Thyroid gland (tissue), 4 donors: ENCODE data around the gene ARHGAP8. TPM values are rescaled to one million over a fixed set of nuclear protein-coding genes. Genes with fewer than 3 reads are reported as not detected.
"Not testable (repeated sequence)": the region's sequence is repeated elsewhere in the genome, so short reads cannot be mapped to it uniquely, and the experiment has no call there.

Experiments used
- DNase-seq, 2 donors: peaks; one replicate each; pipeline ENCODE4 v3.0.0-alpha.2; 2019
- H3K27ac ChIP-seq, 3 donors: fragments of 200-600 bp; sonication (generic); 1 replicate in 2 of 3; 2 replicates in 1 of 3; pipeline ENCODE4 v1.5.1; 2016 to 2019; ENCODE audit warnings: mild to moderate bottlenecking in 1 of 3, moderate library complexity in 1 of 3
- H3K27me3 ChIP-seq: fragments of 200-600 bp; sonication (generic); one replicate; pipeline ENCODE4 v1.5.1; 2019
- H3K36me3 ChIP-seq, 2 donors: fragments of 200-600 bp; sonication (generic); one replicate each; pipeline ENCODE4 v1.5.1; 2016 to 2019
- H3K4me1 ChIP-seq, 2 donors: fragments of 200-600 bp; sonication (generic); one replicate each; pipeline ENCODE4 v1.5.1; 2017 to 2019
- H3K4me3 ChIP-seq, 3 donors: fragments of 200-600 bp; sonication (generic); replicated peaks in 1 of 3; 1 replicate in 2 of 3; 2 replicates in 1 of 3; pipeline ENCODE4 v1.5.1; 2016; ENCODE audit warnings: mild to moderate bottlenecking in 1 of 3
- H3K9me3 ChIP-seq: fragments of 200-600 bp; sonication (generic); one replicate; pipeline ENCODE4 v1.5.1; 2017
- POLR2A ChIP-seq, 2 donors: fragments of 450-650 bp; IDR thresholded peaks; one replicate each; pipeline ENCODE4 v1.6.1; 2017; ENCODE audit warnings: antibody characterized with exemption in 2 of 2, mild to moderate bottlenecking in 2 of 2, moderate library complexity in 1 of 2
- WGBS, 2 donors: methylation state at CpG; one replicate each; pipeline ENCODE4 v1.1.5; 2017; 5-methylcytosine and 5-hydroxymethylcytosine counted together
- intact Hi-C: fragments of 100-400 bp; cut with DNase I; formaldehyde crosslinking; loops from one replicate; pipeline ENCODE4 v1.15.1; 2023
- total RNA-seq, 4 donors: library from RNA; depleted of rRNA; stranded (reverse); fragments of >200 nt; gene quantifications; one replicate each; pipeline ENCODE4 v1.2.3, GENCODE V29; 2016
- TF ChIP-seq, protein P1 (sequence below), 6 experiments: fragments of 200-600 bp in 3 of 6; fragments of 450-650 bp in 3 of 6; sonication (generic) in 3 of 6; IDR thresholded peaks; one replicate each; pipeline ENCODE4 v1.5.1; 2016 to 2019; ENCODE audit warnings: antibody characterized with exemption in 6 of 6, mild to moderate bottlenecking in 2 of 6, inconsistent platforms in 1 of 6, moderate library complexity in 1 of 6

The ARHGAP8 gene
- total RNA-seq, 4 donors from 2014 or later = 24.8 to 44.3 (median 28.0) TPM

DNA sequence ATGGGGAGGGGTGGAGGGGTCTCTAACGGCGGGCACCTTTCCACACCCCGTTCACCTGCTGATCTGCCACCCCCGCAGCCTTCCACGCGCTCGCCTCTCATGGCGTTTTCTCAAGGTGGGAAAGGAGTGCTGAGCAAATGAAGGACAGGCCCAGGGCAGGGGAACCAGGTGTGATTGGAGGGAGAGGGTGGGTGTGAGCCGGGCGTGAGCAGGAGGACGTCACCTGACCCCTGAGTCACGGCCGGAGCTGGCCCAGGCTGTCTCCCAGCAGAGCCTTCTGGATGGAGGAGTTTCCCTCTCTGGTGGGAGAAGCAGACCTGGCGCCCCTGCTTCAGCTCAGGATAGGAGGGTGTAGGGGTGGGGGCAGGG is 14.0 kb upstream of the ARHGAP8 start:
- Histone ChIP-seq H3K36me3 (no peaks in the 10 kb centered on the region), H3K4me1 (no peaks in the 10 kb centered on the region), H3K27ac (no peak overlapping the region), H3K4me3 (no peak overlapping the region), H3K27me3 (no peaks in the 10 kb centered on the region), H3K9me3 (no peaks in the 10 kb centered on the region)
- intact Hi-C loops = no loop called here
- 51 to 60% methylated on average over 13 to 14 of the region's 14 CpGs for WGBS, 2 donors
- no peak for DNase-seq
- TF ChIP-seq, protein P1, sequence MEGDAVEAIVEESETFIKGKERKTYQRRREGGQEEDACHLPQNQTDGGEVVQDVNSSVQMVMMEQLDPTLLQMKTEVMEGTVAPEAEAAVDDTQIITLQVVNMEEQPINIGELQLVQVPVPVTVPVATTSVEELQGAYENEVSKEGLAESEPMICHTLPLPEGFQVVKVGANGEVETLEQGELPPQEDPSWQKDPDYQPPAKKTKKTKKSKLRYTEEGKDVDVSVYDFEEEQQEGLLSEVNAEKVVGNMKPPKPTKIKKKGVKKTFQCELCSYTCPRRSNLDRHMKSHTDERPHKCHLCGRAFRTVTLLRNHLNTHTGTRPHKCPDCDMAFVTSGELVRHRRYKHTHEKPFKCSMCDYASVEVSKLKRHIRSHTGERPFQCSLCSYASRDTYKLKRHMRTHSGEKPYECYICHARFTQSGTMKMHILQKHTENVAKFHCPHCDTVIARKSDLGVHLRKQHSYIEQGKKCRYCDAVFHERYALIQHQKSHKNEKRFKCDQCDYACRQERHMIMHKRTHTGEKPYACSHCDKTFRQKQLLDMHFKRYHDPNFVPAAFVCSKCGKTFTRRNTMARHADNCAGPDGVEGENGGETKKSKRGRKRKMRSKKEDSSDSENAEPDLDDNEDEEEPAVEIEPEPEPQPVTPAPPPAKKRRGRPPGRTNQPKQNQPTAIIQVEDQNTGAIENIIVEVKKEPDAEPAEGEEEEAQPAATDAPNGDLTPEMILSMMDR (IDR thresholded peaks at IDR 0.05) = no peak
- TF ChIP-seq POLR2A (IDR thresholded peaks at IDR 0.05) = no peak

GRCh38 chr22:44739024-44739423 is 13.4 kb upstream of the ARHGAP8 start:
- TF ChIP-seq, protein P1 (IDR thresholded peaks at IDR 0.05) = no peak
- no peak for TF ChIP-seq POLR2A (IDR thresholded peaks at IDR 0.05)
- no peaks in the 10 kb centered on the region for H3K4me1 ChIP-seq
- no peaks in the 10 kb centered on the region for H3K27me3 ChIP-seq
- 80% methylated on average over 1 of the region's 5 CpGs; no CpG with 5 or more reads in 1 of the 2 donors for WGBS, 2 donors
- no peak overlapping the region for H3K27ac ChIP-seq
- no peaks in the 10 kb centered on the region for H3K36me3 ChIP-seq
- no peak overlapping the region for H3K4me3 ChIP-seq
- H3K9me3 ChIP-seq = no peaks in the 10 kb centered on the region
- intact Hi-C loops = no loop called here
- no peak for DNase-seq

DNA sequence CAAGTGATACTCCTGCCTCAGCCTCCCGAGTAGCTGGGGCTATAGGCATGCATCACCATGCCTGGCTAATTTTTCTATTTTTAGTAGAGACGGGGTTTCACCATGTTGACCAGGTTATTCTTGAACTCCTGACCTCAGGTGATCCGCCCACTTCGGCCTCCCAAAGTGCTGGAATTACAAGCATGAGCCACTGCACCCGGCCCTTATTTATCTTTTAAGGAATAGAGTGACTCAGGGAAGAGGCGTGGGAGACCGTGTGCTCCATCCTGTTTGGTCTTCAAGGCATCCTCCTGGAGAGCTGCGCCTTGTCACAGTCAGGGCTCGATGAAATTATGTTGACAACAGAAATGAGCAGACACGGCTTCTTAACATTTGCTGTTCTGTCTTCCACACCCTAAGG is 12.7 kb upstream of the ARHGAP8 start:
- H3K4me3 ChIP-seq, H3K27ac ChIP-seq, H3K27me3 ChIP-seq, H3K36me3 ChIP-seq, H3K9me3 ChIP-seq, intact Hi-C loops, DNase-seq, H3K4me1 ChIP-seq: not testable (repeated sequence)
- 63 to 78% methylated on average over 10 of the region's 10 CpGs for WGBS, 2 donors

DNA sequence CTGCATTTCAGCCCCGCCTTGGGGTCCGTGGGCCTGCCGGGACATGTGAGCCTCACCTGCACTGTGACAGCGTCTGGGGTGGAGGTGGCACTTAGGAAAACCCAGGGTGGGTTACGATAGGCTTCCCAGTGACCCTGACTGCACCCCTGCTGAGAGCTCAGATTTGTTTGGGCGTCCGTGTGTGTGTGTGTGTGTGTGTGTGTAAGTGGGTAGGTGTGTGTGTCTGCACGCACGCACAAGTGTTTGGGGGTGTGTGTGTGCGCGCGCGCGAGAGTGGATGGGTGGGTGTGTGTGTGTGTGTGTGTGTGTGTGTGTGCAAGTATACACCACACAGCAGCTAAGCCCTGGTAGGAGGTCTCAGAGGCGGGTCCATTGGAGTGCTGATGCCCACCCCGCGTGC is 12.1 kb upstream of the ARHGAP8 start:
- Histone ChIP-seq H3K9me3 (no peaks in the 10 kb centered on the region), H3K27ac (no peak overlapping the region), H3K27me3 (no peaks in the 10 kb centered on the region), H3K36me3 (no peaks in the 10 kb centered on the region), H3K4me1 (no peaks in the 10 kb centered on the region), H3K4me3 (no peak overlapping the region)
- intact Hi-C loops = no loop called here
- DNase-seq = no peak
- 72 to 82% methylated on average over 13 to 17 of the region's 17 CpGs for WGBS, 2 donors
- no peak for TF ChIP-seq POLR2A (IDR thresholded peaks at IDR 0.05)
- TF ChIP-seq, protein P1 (IDR thresholded peaks at IDR 0.05) = no peak

- TF ChIP-seq, protein P1 (IDR thresholded peaks at IDR 0.05) = no peak
- no peak for TF ChIP-seq POLR2A (IDR thresholded peaks at IDR 0.05)
- peak; percentile 42 to 46 for DNase-seq
- WGBS, 2 donors = 23 to 38% methylated on average over 9 of the region's 9 CpGs
- intact Hi-C loops = no loop called here
- Histone ChIP-seq H3K4me1 (peaks cover 8 to 12% of the 10 kb centered on the region in 2 donors), H3K4me3 (no peak overlapping the region), H3K36me3 (no peaks in the 10 kb centered on the region), H3K9me3 (no peaks in the 10 kb centered on the region), H3K27me3 (no peaks in the 10 kb centered on the region), H3K27ac (no peak overlapping the region)
These were observed 10.4 kb upstream of the ARHGAP8 start for GRCh38 chr22:44741929-44742328.

DNA sequence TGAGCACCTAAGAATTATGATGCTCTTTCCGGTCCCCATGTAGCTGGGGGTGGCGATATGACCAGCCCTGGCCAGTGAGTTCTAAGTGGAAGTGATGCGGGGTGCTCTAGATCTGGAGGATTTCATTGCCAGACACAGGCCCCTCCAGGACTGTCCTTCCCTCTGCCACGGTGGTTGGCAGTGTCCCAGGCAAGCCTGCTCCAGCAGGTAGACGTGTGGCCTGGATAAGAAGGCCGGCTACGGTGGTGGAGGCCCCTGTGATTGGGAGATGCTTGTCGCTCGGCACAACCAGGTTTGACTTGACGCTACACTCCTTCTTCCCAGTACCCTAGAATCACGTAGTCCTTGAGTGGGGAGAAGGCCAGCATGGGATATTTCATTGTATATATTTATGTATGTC is 9.1 kb upstream of the ARHGAP8 start:
- Histone ChIP-seq H3K9me3 (no peaks in the 10 kb centered on the region), H3K4me3 (no peak overlapping the region), H3K4me1 (peaks cover 17 to 18% of the 10 kb centered on the region in 2 donors), H3K27me3 (no peaks in the 10 kb centered on the region), H3K36me3 (no peaks in the 10 kb centered on the region), H3K27ac (no peak overlapping the region)
- intact Hi-C loops = no loop called here
- TF ChIP-seq, protein P1 (IDR thresholded peaks at IDR 0.05) = no peak
- TF ChIP-seq POLR2A (IDR thresholded peaks at IDR 0.05) = no peak
- 88 to 91% methylated on average over 11 of the region's 11 CpGs for WGBS, 2 donors
- DNase-seq = no peak
